PC-3 (cell line): ENCODE measurements around the gene LIN37.

Experiments
- CTCF ChIP-seq: fragments of 300-600 bp; sonication (generic); conservative IDR thresholded peaks from 2 replicates; pipeline ENCODE4 v1.5.1; 2017; ENCODE audit warnings: antibody characterized with exemption, low read depth, mild to moderate bottlenecking, low read length
- EZH2 ChIP-seq: fragments of 300-600 bp; sonication (generic); IDR thresholded peaks from one replicate; pipeline ENCODE4 v1.6.1; 2017; ENCODE audit warnings: antibody characterized with exemption, mild to moderate bottlenecking, low read length; ENCODE audit not compliant: unreplicated experiment
- EZH2phosphoT487 ChIP-seq: fragments of 300-600 bp; sonication (generic); IDR thresholded peaks from 2 replicates; pipeline ENCODE4 v1.6.1; 2018; ENCODE audit warnings: mild to moderate bottlenecking, antibody characterized with exemption, low read length, borderline replicate concordance

- TF ChIP-seq CTCF (no peak), EZH2phosphoT487 (no peak), EZH2 (no peak)
Measured at GRCh38 chr19:35757749-35758608, 9.6 kb downstream of the LIN37 start, which contains the start of gene PROSER3.
